ENCODE data around the gene ERICH4.
"Not testable (repeated sequence)": the region's sequence is repeated elsewhere in the genome, so short reads cannot be mapped to it uniquely, and the experiment has no call there.

ERICH4 gene

DNA sequence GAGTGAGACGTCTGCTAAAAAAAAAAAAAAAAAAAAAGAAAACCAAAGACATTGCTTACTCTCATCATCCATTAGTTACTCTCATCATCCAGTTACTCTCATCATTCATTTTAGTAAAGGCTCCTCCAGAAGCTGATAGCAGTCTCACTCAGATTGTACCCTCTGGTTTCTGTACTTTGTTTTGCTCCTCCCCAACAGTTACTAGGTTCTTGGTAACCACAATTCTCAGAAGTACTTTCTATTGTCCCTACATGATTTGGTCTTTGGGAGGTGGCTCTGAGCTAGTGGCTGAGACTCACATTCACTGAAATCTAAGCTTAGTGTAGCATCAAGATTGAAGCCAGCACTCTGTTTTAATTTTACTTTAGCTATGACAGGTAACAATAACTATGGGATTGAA, 14.3 kb downstream of the ERICH4 start:
- H4K8ac ChIP-seq (ENCODE audit: low read depth, low read length): no peak overlapping the region
- H2BK5ac ChIP-seq (ENCODE audit: low read length): no peak overlapping the region
- no peak for DNase-seq (ENCODE audit: low spot score)
- H2BK15ac ChIP-seq (ENCODE audit: low read length): no peak overlapping the region
- peaks cover 0 to 28% (median 0%) of the 10 kb centered on the region in 3 experiments for H3K27me3 ChIP-seq (ENCODE audit: control insufficient read depth in 3 of 3, insufficient read depth in 3 of 3, low read depth in 1 of 3, low read length in 3 of 3)
- H2AK5ac ChIP-seq (ENCODE audit: low read depth, low read length): no peak overlapping the region
- H3K14ac ChIP-seq (ENCODE audit: low read length): no peak overlapping the region
- H3K23ac ChIP-seq (ENCODE audit: low read depth, low read length, poor library complexity): no peak overlapping the region
- WGBS, 2 donors (ENCODE audit: extremely low coverage in 2 of 2, insufficient read length in 2 of 2, insufficient replicate concordance in 1 of 2): no CpG with 5 or more reads among the region's 1 CpG
- H3K18ac ChIP-seq (ENCODE audit: low read length): no peak overlapping the region
- H3K4me2 ChIP-seq (ENCODE audit: insufficient read depth, low read length, poor library complexity, severe bottlenecking): no peak overlapping the region
- no peak overlapping the region for H2BK12ac ChIP-seq (ENCODE audit: low read length)
- H2AFZ ChIP-seq (ENCODE audit: low read length): no peak overlapping the region
- no peaks in the 10 kb centered on the region for H3K79me1 ChIP-seq (ENCODE audit: low read depth, low read length)
- H4K91ac ChIP-seq (ENCODE audit: low read depth, low read length, poor library complexity): no peak overlapping the region
- no peaks in the 10 kb centered on the region for H3K4me1 ChIP-seq (ENCODE audit: control insufficient read depth in 2 of 2, insufficient read depth in 1 of 2, low read depth in 1 of 2, low read length in 2 of 2)
- no peak overlapping the region for H3K4ac ChIP-seq (ENCODE audit: low read length)
- H2BK120ac ChIP-seq (ENCODE audit: low read depth, low read length): no peak overlapping the region
- peaks cover 0 to 2% of the 10 kb centered on the region in 2 donors for H3K9me3 ChIP-seq (replicated peaks in 1 of 2; ENCODE audit: control insufficient read depth in 2 of 2, insufficient read depth in 1 of 2, low read depth in 1 of 2, low read length in 2 of 2)
- no peak overlapping the region for H3K27ac ChIP-seq (replicated peaks; ENCODE audit: low read length)
- no peak overlapping the region for H3K4me3 ChIP-seq (ENCODE audit: low read length in 2 of 2)
- H3K9ac ChIP-seq (ENCODE audit: low read depth, low read length, poor library complexity): no peak overlapping the region
- no peaks in the 10 kb centered on the region for H3K36me3 ChIP-seq (replicated peaks in 1 of 2; ENCODE audit: control insufficient read depth in 2 of 2, insufficient read depth in 2 of 2, low read length in 2 of 2)

DNA sequence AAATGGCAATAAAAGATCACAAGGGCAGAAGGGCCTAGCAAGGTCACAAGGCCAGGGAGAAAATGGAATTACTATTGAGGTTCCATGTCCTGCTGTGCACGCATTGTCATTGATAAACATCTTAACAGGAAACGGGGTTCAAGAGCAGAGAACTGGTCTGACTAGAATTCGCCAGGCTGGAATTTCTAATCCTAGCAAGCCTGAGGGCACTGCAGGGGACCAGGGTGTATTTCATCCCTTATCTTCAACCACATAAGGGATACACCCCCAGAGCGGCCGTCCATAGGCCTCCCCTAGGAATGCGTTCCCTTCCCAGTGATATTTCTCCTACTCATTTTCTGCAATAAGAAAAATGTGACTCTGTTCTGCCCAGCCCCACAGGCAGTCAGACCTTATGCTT, 19.5 kb downstream of the ERICH4 start:
- H2BK5ac ChIP-seq (ENCODE audit: low read length): no peak overlapping the region
- H2AK5ac ChIP-seq (ENCODE audit: low read depth, low read length): no peak overlapping the region
- no peak for DNase-seq (ENCODE audit: low spot score)
- peaks cover 0 to 2% of the 10 kb centered on the region in 2 donors for H3K9me3 ChIP-seq (replicated peaks in 1 of 2; ENCODE audit: control insufficient read depth in 2 of 2, insufficient read depth in 1 of 2, low read depth in 1 of 2, low read length in 2 of 2)
- no peak overlapping the region for H3K4me3 ChIP-seq (ENCODE audit: low read length in 2 of 2)
- H4K8ac ChIP-seq (ENCODE audit: low read depth, low read length): no peak overlapping the region
- H3K27me3 ChIP-seq (ENCODE audit: control insufficient read depth in 3 of 3, insufficient read depth in 3 of 3, low read depth in 1 of 3, low read length in 3 of 3): peaks cover 0 to 50% (median 0%) of the 10 kb centered on the region in 3 experiments
- no peak overlapping the region for H3K23ac ChIP-seq (ENCODE audit: low read depth, low read length, poor library complexity)
- no peaks in the 10 kb centered on the region for H3K79me1 ChIP-seq (ENCODE audit: low read depth, low read length)
- H3K4me1 ChIP-seq (ENCODE audit: control insufficient read depth in 2 of 2, insufficient read depth in 1 of 2, low read depth in 1 of 2, low read length in 2 of 2): no peaks in the 10 kb centered on the region
- no peak overlapping the region for H3K18ac ChIP-seq (ENCODE audit: low read length)
- WGBS, 2 donors (ENCODE audit: extremely low coverage in 2 of 2, insufficient read length in 2 of 2, insufficient replicate concordance in 1 of 2): no CpG with 5 or more reads among the region's 6 CpGs
- H3K27ac ChIP-seq (replicated peaks; ENCODE audit: low read length): no peak overlapping the region
- no peaks in the 10 kb centered on the region for H3K36me3 ChIP-seq (replicated peaks in 1 of 2; ENCODE audit: control insufficient read depth in 2 of 2, insufficient read depth in 2 of 2, low read length in 2 of 2)
- no peak overlapping the region for H2BK120ac ChIP-seq (ENCODE audit: low read depth, low read length)
- no peak overlapping the region for H2BK15ac ChIP-seq (ENCODE audit: low read length)
- no peak overlapping the region for H3K4ac ChIP-seq (ENCODE audit: low read length)
- no peak overlapping the region for H3K4me2 ChIP-seq (ENCODE audit: insufficient read depth, low read length, poor library complexity, severe bottlenecking)
- H2BK12ac ChIP-seq (ENCODE audit: low read length): no peak overlapping the region
- no peak overlapping the region for H3K9ac ChIP-seq (ENCODE audit: low read depth, low read length, poor library complexity)
- no peak overlapping the region for H4K91ac ChIP-seq (ENCODE audit: low read depth, low read length, poor library complexity)
- no peak overlapping the region for H3K14ac ChIP-seq (ENCODE audit: low read length)
- no peak overlapping the region for H2AFZ ChIP-seq (ENCODE audit: low read length)

DNA sequence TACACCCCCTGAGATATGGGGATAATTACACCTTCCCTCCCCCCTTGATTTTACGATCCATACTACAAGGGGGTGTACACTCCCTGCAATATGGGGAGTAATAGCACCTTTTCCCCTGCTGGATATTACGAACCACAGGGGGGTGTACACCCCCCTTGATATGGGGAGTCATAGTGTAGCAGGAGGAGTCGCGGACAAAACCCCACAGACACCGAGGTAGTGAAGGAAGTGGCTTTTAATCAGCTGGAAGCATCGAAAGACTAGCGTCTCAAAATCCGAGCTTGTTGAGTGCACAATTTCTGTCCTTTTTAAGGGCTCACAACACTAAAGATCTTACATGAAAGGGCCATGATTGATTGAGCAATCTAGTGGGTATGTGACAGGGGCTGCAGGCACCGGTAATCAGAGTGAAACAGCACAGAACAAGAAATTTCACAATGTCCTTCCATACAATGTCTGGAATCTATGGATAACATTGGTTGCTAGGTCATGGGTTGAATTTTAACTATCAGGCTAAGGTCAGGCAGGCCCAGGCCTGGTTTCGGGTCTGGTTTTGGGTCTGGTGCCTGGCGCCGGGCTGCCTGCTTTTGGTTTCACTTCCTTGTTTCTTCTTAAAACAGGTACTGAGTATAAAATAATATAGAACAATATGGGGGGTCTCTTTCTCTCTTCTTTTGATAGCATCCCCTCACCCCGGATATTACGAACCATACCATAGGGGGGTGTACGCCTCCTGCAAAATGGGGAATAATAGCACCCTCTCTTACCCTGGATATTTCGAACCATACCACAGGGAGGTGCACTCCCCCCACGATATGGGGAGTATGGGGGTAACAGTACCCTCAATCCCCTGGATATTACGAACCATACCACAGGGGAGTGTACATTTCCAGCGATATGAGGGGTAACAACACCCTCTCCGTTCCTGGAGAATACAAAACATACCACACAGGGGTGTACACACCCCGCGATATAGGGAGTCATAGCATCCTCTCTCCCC, 20.6 kb downstream of the ERICH4 start:
- not testable (repeated sequence) for H4K8ac ChIP-seq (ENCODE audit: low read depth, low read length); H3K4ac ChIP-seq (ENCODE audit: low read length); H2BK12ac ChIP-seq (ENCODE audit: low read length); H3K9ac ChIP-seq (ENCODE audit: low read depth, low read length, poor library complexity); H4K91ac ChIP-seq (ENCODE audit: low read depth, low read length, poor library complexity); H3K4me1 ChIP-seq (ENCODE audit: control insufficient read depth in 2 of 2, insufficient read depth in 1 of 2, low read depth in 1 of 2, low read length in 2 of 2); H2AK5ac ChIP-seq (ENCODE audit: low read depth, low read length); H3K4me2 ChIP-seq (ENCODE audit: insufficient read depth, low read length, poor library complexity, severe bottlenecking); H3K27ac ChIP-seq (replicated peaks; ENCODE audit: low read length); H3K18ac ChIP-seq (ENCODE audit: low read length); H2BK120ac ChIP-seq (ENCODE audit: low read depth, low read length); DNase-seq (ENCODE audit: low spot score); H3K36me3 ChIP-seq (replicated peaks in 1 of 2; ENCODE audit: control insufficient read depth in 2 of 2, insufficient read depth in 2 of 2, low read length in 2 of 2); H2BK15ac ChIP-seq (ENCODE audit: low read length); H3K79me1 ChIP-seq (ENCODE audit: low read depth, low read length); H3K9me3 ChIP-seq (replicated peaks in 1 of 2; ENCODE audit: control insufficient read depth in 2 of 2, insufficient read depth in 1 of 2, low read depth in 1 of 2, low read length in 2 of 2); H2AFZ ChIP-seq (ENCODE audit: low read length); H2BK5ac ChIP-seq (ENCODE audit: low read length); H3K14ac ChIP-seq (ENCODE audit: low read length); H3K23ac ChIP-seq (ENCODE audit: low read depth, low read length, poor library complexity)
- Histone ChIP-seq H3K4me3 (ENCODE audit: low read length in 2 of 2) (peak overlapping the region in 1 of 2 donors; percentile 2), H3K27me3 (ENCODE audit: control insufficient read depth in 3 of 3, insufficient read depth in 3 of 3, low read depth in 1 of 3, low read length in 3 of 3) (peaks cover 0 to 52% (median 0%) of the 10 kb centered on the region in 3 experiments)
- no CpG with 5 or more reads among the region's 22 CpGs for WGBS, 2 donors (ENCODE audit: extremely low coverage in 2 of 2, insufficient read length in 2 of 2, insufficient replicate concordance in 1 of 2)

DNA sequence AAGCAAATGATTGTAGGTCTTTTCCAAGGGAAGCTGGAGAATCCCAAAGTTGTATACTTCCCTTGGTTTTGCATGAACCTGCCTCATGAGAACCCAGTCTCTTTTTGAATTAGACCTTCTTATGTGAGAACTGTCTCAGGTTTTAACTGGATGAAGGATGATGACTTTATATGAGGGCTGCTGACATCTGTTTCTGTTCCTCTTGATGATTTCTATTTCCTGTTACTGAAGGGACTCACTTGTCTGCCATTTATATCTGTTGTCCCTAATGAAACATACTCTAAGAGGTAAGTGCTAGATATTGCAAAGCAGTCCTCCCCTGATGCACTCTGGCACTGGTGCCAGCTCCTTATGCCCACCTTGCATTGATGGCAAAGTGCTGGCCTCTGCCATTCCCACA, 33.6 kb downstream of the ERICH4 start:
- Histone ChIP-seq H3K9me3 (replicated peaks in 1 of 2; ENCODE audit: control insufficient read depth in 2 of 2, insufficient read depth in 1 of 2, low read depth in 1 of 2, low read length in 2 of 2) (peaks cover 0 to 9% of the 10 kb centered on the region in 2 donors), H3K4me1 (ENCODE audit: control insufficient read depth in 2 of 2, insufficient read depth in 1 of 2, low read depth in 1 of 2, low read length in 2 of 2) (no peaks in the 10 kb centered on the region), H3K36me3 (replicated peaks in 1 of 2; ENCODE audit: control insufficient read depth in 2 of 2, insufficient read depth in 2 of 2, low read length in 2 of 2) (no peaks in the 10 kb centered on the region), H2AFZ (ENCODE audit: low read length) (no peak overlapping the region), H3K27ac (replicated peaks; ENCODE audit: low read length) (no peak overlapping the region), H3K9ac (ENCODE audit: low read depth, low read length, poor library complexity) (no peak overlapping the region), H2AK5ac (ENCODE audit: low read depth, low read length) (no peak overlapping the region), H2BK15ac (ENCODE audit: low read length) (no peak overlapping the region), H4K8ac (ENCODE audit: low read depth, low read length) (no peak overlapping the region), H3K4me2 (ENCODE audit: insufficient read depth, low read length, poor library complexity, severe bottlenecking) (no peak overlapping the region), H3K14ac (ENCODE audit: low read length) (peak overlapping the region; percentile 71), H3K23ac (ENCODE audit: low read depth, low read length, poor library complexity) (no peak overlapping the region), H2BK120ac (ENCODE audit: low read depth, low read length) (no peak overlapping the region), H2BK5ac (ENCODE audit: low read length) (no peak overlapping the region), H3K18ac (ENCODE audit: low read length) (no peak overlapping the region), H3K4me3 (ENCODE audit: low read length in 2 of 2) (no peak overlapping the region), H4K91ac (ENCODE audit: low read depth, low read length, poor library complexity) (no peak overlapping the region), H3K79me1 (ENCODE audit: low read depth, low read length) (no peaks in the 10 kb centered on the region), H2BK12ac (ENCODE audit: low read length) (no peak overlapping the region), H3K27me3 (ENCODE audit: control insufficient read depth in 3 of 3, insufficient read depth in 3 of 3, low read depth in 1 of 3, low read length in 3 of 3) (peaks cover 0 to 78% (median 0%) of the 10 kb centered on the region in 3 experiments), H3K4ac (ENCODE audit: low read length) (no peak overlapping the region)
- no peak for DNase-seq (ENCODE audit: low spot score)

Measured in neuronal stem cell (in vitro differentiated cells).